ENCODE data around the gene CYP26C1.

CYP26C1 gene

DNA sequence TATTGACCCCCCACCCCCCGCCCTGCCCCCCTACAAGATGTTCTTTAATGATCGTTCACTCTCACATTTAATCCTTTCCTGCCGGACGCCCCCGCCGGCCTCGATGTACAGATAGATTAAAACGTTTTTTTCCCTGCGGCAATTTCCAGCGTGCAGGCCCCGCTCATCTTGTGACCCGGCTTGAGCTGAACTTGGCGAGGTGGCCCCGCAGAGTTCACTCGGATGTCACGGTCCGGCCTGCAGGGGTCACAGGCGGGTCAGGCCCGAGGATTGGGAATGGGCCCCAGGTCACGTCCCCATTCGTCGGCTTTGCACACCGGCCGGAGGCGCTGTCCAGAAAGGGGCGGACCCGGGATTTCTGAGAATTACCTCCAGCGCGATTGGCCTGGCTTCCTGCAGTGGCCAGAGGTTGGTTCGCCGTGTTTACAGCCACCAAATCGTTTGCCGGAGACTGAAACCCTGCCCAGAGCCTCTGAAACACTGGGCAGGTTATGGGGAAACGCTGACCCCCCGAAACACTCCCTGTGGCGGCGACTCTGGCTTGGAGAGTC lies 11.2 kb downstream of the CYP26C1 start:
- no peak for DNase-seq
- H3K4me1 Mint-ChIP-seq: peaks cover 48% of the 10 kb centered on the region
- H3K4me3 Mint-ChIP-seq: peak overlapping the region; percentile 35 to 71
- peaks cover 100% of the 10 kb centered on the region for H3K27me3 Mint-ChIP-seq
- H3K27ac Mint-ChIP-seq: no peak overlapping the region
- ATAC-seq: no peak
- no peaks in the 10 kb centered on the region for H3K9me3 Mint-ChIP-seq

GRCh38 chr10:93072225-93072712 lies 11.7 kb downstream of the CYP26C1 start:
- Mint-ChIP-seq H3K27me3 (peaks cover 99% of the 10 kb centered on the region), H3K9me3 (no peaks in the 10 kb centered on the region), H3K27ac (no peak overlapping the region), H3K4me1 (peaks cover 48% of the 10 kb centered on the region), H3K4me3 (peak overlapping the region; percentile 24 to 71)
- ATAC-seq (no peak), DNase-seq (no peak)

- Mint-ChIP-seq H3K27me3 (peaks cover 92% of the 10 kb centered on the region), H3K4me1 (peaks cover 48% of the 10 kb centered on the region), H3K27ac (no peak overlapping the region), H3K9me3 (no peaks in the 10 kb centered on the region), H3K4me3 (peak overlapping the region; percentile 29 to 71)
- peak; percentile 25 for ATAC-seq
- no peak for DNase-seq
These were observed 12.3 kb downstream of the CYP26C1 start for GRCh38 chr10:93072713-93073538.

DNA sequence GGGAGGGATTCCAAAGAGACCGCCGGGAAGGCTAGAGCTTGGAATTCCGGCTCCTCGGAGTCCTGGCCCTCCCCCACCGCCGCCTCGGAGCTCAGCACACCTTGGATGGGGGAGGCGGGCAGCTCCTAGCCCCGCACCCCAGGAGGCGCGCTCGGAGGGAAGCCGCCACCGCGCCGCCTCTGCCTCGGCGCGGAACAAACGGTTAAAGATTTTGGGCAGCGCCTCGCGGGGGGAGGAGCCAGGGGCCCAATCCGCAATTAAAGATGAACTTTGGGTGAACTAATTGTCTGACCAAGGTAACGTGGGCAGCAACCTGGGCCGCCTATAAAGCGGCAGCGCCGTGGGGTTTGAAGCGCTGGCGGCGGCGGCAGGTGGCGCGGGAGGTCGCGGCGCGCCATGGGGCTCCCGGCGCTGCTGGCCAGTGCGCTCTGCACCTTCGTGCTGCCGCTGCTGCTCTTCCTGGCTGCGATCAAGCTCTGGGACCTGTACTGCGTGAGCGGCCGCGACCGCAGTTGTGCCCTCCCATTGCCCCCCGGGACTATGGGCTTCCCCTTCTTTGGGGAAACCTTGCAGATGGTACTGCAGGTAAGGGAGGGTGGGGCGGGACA lies 13.0 kb downstream of the CYP26C1 start, which contains the start of gene CYP26A1:
CYP26A1 (plus strand) TSS at position 355 of the 608 bp plus-strand sequence; CDS start at position 397, 42 bp downstream.
- Mint-ChIP-seq H3K9me3 (no peaks in the 10 kb centered on the region), H3K27me3 (peaks cover 85% of the 10 kb centered on the region), H3K27ac (no peak within 1 kb of the TSS), H3K4me3 (peak within 1 kb of the TSS; percentile 80 to 86), H3K4me1 (peaks cover 42% of the 10 kb centered on the region)
- ATAC-seq: peak; percentile 21
- peak in 1 of 2 donors; percentile 32 for DNase-seq

- Mint-ChIP-seq H3K9me3 (no peaks in the 10 kb centered on the region), H3K4me1 (peaks cover 39% of the 10 kb centered on the region), H3K27me3 (peaks cover 83% of the 10 kb centered on the region), H3K27ac (no peak overlapping the region), H3K4me3 (peak overlapping the region; percentile 80 to 86)
- peak; percentile 21 for ATAC-seq
- peak in 1 of 2 donors; percentile 24 for DNase-seq
These were observed 13.6 kb downstream of the CYP26C1 start for GRCh38 chr10:93074147-93074596.

DNA sequence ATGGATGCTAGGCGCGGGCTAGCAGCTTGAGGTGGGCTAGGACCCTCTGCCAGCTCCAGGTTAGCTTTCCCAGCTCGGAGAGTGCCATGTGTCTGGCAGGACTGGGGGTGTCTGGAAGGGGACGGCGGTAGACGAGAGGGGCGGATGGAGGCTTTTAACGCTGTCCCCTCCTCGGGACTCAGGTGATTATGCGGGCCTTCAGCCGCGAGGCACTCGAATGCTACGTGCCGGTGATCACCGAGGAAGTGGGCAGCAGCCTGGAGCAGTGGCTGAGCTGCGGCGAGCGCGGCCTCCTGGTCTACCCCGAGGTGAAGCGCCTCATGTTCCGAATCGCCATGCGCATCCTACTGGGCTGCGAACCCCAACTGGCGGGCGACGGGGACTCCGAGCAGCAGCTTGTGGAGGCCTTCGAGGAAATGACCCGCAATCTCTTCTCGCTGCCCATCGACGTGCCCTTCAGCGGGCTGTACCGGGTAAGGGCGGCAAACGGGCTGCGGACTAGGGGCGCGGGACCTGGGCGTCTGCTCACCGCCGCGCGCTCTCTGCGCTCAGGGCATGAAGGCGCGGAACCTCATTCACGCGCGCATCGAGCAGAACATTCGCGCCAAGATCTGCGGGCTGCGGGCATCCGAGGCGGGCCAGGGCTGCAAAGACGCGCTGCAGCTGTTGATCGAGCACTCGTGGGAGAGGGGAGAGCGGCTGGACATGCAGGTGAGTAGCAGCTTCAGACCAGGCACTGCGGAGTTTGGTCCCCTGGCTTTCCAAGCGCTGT lies 14.2 kb downstream of the CYP26C1 start:
- peak; percentile 19 for ATAC-seq
- Mint-ChIP-seq H3K4me3 (peak overlapping the region; percentile 80 to 86), H3K27ac (no peak overlapping the region), H3K27me3 (peaks cover 83% of the 10 kb centered on the region), H3K9me3 (no peaks in the 10 kb centered on the region), H3K4me1 (peaks cover 39% of the 10 kb centered on the region)
- peak in 1 of 2 donors; percentile 40 for DNase-seq

GRCh38 chr10:93075369-93076221 lies 15.0 kb downstream of the CYP26C1 start:
- ATAC-seq (peak; percentile 51), DNase-seq (peak in 1 of 2 donors; percentile 30)
- Mint-ChIP-seq H3K4me1 (peaks cover 45% of the 10 kb centered on the region), H3K27me3 (peaks cover 83% of the 10 kb centered on the region), H3K9me3 (no peaks in the 10 kb centered on the region), H3K4me3 (peak overlapping the region; percentile 31 to 35), H3K27ac (no peak overlapping the region)

DNA sequence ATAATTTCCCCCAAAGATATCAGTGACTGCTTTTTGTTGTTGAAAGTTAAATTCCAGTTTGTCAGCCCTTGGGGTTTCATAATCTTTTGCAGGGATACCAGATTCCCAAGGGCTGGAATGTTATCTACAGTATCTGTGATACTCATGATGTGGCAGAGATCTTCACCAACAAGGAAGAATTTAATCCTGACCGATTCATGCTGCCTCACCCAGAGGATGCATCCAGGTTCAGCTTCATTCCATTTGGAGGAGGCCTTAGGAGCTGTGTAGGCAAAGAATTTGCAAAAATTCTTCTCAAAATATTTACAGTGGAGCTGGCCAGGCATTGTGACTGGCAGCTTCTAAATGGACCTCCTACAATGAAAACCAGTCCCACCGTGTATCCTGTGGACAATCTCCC lies 16.3 kb downstream of the CYP26C1 start:
- Mint-ChIP-seq H3K4me3 (no peak overlapping the region), H3K27ac (peak overlapping the region in 1 of 2 donors; percentile 12), H3K9me3 (no peaks in the 10 kb centered on the region), H3K27me3 (peaks cover 83% of the 10 kb centered on the region), H3K4me1 (peaks cover 41% of the 10 kb centered on the region)
- DNase-seq: no peak
- ATAC-seq: no peak

GRCh38 chr10:93077860-93078337 lies 17.3 kb downstream of the CYP26C1 start:
- DNase-seq (no peak), ATAC-seq (no peak)
- H3K9me3 Mint-ChIP-seq: no peaks in the 10 kb centered on the region
- H3K4me3 Mint-ChIP-seq: no peak overlapping the region
- H3K27ac Mint-ChIP-seq: no peak overlapping the region
- peaks cover 31% of the 10 kb centered on the region for H3K4me1 Mint-ChIP-seq
- H3K27me3 Mint-ChIP-seq: peaks cover 80% of the 10 kb centered on the region

GRCh38 chr10:93079663-93080349 lies 19.2 kb downstream of the CYP26C1 start:
- Mint-ChIP-seq H3K27me3 (peaks cover 61% of the 10 kb centered on the region), H3K9me3 (no peaks in the 10 kb centered on the region), H3K27ac (no peak overlapping the region), H3K4me1 (peaks cover 18% of the 10 kb centered on the region), H3K4me3 (peak overlapping the region in 1 of 2 donors; percentile 62)
- no peak for ATAC-seq
- no peak for DNase-seq

GRCh38 chr10:93080350-93081046 lies 19.9 kb downstream of the CYP26C1 start:
- Mint-ChIP-seq H3K4me3 (peak overlapping the region in 1 of 2 donors; percentile 62), H3K27ac (no peak overlapping the region), H3K27me3 (peaks cover 54% of the 10 kb centered on the region), H3K4me1 (peaks cover 11% of the 10 kb centered on the region), H3K9me3 (no peaks in the 10 kb centered on the region)
- ATAC-seq (peak; percentile 60), DNase-seq (peak; percentile 44 to 48)

GRCh38 chr10:93081318-93081717 lies 20.7 kb downstream of the CYP26C1 start:
- Mint-ChIP-seq H3K4me3 (no peak overlapping the region), H3K9me3 (no peaks in the 10 kb centered on the region), H3K4me1 (peaks cover 6% of the 10 kb centered on the region), H3K27me3 (peaks cover 46% of the 10 kb centered on the region), H3K27ac (no peak overlapping the region)
- DNase-seq: no peak
- ATAC-seq: no peak

- Mint-ChIP-seq H3K27me3 (peaks cover 41% of the 10 kb centered on the region), H3K27ac (no peak overlapping the region), H3K4me1 (peaks cover 6% of the 10 kb centered on the region), H3K9me3 (no peaks in the 10 kb centered on the region), H3K4me3 (no peak overlapping the region)
- DNase-seq: no peak
- ATAC-seq: no peak
These were observed 21.2 kb downstream of the CYP26C1 start for GRCh38 chr10:93081834-93082233.

Measured in stimulated activated naive CD8-positive, alpha-beta T cell treated with anti-CD3 and anti-CD28 coated beads, Interleukin-15, amount 100 ng/mL, for 72 hours (primary cell).